HG02678 (cell line): ENCODE measurements around the gene FMN2.

Source experiments
- ATAC-seq: cut with Tn5 transposase; IDR thresholded peaks from one replicate; pipeline ENCODE4 v1.9.1; 2021; ENCODE audit warnings: mild to moderate bottlenecking, moderate library complexity; ENCODE audit not compliant: unreplicated experiment

The FMN2 gene

DNA sequence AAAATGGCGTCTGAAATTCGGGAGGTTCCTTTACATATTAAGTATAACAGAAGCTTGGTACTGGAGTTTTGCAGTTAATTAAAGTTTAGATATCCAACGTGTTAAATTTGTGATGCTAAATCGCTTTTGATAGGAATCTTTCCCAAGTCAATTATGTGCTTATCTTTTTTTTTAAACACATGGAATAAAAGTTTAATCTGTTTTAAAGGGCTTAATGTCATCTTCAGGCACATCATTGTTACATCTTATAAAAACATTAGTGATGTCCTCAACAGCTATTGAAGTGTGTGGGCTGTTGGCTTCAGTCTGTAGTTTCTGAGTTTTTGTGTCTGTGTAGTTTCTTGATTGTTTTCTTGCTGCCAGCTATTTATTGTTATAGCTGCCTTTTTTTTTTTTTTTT, 5.3 kb downstream of the FMN2 start:
- ATAC-seq = no peak

- ATAC-seq = no peak
Measured at GRCh38 chr1:240098534-240098933, 6.9 kb downstream of the FMN2 start.

- ATAC-seq = no peak
Measured at GRCh38 chr1:240099329-240099728, 7.6 kb downstream of the FMN2 start.

DNA sequence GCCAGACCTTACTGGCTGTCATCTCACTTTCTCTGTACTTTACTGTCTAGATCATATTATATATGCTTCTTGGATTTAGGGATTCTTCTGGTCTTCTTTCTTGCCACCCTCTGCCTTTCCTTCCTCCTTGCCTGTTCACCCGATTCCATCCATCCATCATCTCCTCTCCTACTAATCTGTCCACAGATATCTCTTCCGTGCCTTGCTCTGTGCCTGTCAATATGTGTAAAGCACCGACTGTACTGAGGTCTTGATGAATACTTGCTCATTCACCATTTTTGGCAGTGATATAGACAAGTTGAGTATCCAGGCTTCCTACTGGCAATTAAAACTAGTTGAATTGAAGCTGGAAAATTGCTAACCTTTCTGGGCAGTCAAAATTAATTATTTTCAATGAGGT, 8.1 kb downstream of the FMN2 start:
- no peak for ATAC-seq

DNA sequence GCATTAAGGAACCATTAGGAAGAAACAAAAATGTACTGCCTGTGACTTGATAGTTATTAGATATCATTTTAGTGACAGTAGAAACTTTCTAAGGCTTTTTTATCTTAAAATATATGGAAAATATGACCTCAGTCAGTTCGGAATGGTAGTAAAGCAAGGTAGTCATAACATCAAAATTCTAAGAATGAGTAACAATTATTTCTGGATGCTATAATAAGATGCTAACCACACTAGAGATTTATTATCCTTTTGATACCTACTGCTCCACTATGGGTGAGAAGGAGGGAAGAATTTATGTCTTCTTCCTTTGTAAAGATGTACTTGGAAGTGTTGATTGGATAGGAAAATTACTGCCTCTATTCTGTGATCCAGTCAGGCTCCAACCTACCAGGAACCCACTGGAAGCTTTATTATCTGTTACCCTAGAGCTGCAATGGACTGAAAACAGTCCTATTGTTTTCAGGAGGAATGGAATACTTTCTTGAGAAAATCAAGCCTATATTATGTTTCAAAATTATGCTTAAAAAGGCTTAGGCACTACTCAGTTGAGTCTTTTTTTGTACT, 8.8 kb downstream of the FMN2 start:
- no peak for ATAC-seq

DNA sequence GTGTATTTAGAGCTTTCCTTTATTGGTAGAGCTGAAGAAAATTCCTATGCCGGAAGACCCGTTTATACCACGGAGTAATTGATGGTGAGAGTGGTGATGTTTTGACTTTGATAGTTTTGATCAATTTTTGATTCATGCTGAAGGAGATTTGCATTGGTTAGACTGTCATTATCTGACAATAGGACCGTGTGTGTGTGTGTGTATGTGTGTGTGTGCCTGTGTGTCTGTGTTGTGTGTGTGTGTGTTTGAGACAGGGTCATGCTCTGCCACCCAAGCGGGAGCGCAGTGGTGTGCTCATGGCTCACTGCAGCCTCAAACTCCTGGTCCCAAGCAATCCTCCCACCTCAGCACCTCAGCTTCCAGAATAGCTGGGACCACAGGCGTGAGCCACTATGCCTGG, 9.6 kb downstream of the FMN2 start:
- no peak for ATAC-seq

DNA sequence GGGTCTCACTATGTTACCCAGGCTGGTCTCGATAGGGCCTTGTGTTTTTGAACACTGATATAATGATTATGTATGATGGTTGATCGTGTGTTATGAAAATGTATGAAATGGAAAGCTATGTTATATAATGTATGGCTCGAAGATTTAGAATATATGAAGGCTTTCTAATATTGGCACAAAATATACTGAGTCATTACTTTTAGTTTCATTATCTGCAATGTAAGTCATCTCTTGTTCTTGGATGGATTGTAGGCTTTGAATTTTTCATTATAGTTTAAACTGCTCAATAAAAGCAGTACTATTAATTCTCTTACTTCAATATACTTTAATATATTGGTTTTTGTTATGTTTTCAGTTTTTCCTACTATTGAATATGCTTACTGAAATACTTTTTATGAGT, 10.1 kb downstream of the FMN2 start:
- no peak for ATAC-seq

DNA sequence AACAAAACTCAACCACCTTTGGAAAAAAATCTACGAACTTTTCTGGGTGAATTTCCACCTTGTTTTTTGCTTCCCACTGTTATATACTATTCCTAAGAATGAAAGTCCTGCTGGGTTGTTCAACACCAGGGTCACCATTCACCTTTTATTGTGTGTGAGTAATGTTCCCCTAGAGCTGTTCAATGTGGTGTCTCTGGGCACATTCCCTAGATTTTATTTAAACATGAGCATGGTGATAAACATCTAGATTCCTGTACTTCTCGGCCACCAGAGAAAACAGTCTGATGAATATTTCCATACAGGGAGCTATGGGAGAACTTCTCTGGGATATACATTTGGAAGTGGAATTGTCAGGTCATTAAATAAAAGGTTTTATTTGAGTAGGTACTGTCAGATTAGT, 13.0 kb downstream of the FMN2 start:
- ATAC-seq = no peak

- no peak for ATAC-seq
Measured at GRCh38 chr1:240107058-240107684, 15.5 kb downstream of the FMN2 start.

- ATAC-seq = no peak
Measured at GRCh38 chr1:240109130-240109529, 17.4 kb downstream of the FMN2 start.

GRCh38 chr1:240109920-240110636, 18.4 kb downstream of the FMN2 start:
- no peak for ATAC-seq

- ATAC-seq = no peak
Measured at GRCh38 chr1:240111558-240111957, 19.9 kb downstream of the FMN2 start.

DNA sequence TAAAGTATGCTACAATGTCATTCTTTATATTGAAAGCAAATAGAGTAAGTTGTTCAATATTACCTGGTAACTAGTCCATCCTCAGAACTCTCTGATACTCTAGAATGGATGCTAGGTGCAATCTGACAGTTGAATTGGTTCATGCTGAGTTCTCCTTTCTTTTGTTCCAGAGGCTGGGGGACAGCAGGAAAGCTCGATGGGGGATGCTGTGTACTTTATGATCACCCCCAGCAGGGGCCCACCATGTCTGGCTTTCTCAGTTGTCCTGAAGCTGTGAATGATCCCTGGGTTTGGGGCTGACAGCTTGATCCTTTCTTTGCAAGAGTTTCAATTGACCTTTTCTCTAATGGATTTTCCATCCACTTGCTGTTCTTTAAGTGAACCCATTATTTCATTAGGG, 22.5 kb downstream of the FMN2 start:
- ATAC-seq = no peak

GRCh38 chr1:240115831-240116230, 24.1 kb downstream of the FMN2 start:
- no peak for ATAC-seq

DNA sequence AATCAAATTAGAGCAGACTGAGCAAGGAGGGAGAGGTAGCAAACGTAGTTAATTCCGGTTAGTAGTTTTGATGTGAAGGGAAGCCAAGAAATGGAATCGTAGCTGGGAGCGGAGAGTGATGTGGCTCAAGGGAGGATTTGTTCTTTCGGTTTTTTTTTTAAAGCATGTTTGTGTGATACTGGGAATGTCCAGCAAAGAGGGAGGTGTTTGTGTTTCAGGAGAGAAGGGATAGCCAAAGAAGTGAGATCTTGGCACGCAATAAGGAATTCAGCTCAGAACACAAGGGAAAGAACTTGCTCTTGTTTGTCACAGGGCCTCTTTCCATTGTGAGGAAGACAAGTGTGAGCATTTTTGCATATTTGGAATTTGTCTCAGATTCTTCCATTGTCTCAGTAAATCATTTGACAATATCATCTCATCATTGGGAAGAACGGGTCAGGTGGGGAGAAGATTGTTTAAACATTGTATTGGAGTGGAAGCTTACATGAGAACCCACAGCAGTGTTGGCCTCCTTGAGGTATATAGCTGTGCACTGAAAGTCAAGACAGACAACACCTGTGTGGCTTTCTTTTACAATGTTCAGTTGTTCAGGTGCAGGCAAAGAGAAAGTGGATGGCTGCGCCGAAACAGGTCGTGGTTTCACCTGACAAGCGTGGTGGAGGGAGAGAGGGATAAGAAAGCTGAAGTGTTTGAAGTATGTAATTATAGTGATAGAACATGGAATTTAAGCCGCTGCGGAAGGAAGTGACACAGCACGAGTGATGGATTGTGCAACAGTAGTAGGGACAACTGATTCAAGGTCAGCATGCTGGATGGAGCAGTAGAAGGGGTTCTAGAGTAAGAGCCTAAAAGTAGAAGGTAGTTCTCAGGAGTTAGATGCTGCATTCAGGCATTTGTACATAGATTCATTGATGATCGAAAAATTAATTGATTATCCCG, 25.4 kb downstream of the FMN2 start:
- no peak for ATAC-seq

DNA sequence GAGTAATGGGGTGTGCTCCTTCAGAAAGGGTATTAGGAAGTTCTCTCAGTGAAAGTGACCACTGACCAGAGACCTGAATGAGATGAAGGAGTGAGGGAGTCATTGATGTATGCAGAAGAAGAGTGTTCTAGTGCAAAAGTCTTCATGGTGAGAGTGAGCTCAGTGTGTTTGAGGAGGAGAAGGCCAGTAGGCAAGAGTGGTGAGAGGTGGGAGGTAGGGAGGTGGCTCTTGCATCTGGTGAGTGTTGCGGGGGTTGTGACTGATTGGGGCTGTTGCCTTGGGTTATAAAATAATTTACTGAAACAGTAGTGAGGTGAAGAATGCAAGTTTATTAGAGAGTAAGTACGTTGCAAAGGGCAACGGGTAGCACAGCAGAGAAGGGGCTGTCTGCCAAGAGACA, 26.2 kb downstream of the FMN2 start:
- ATAC-seq = no peak

DNA sequence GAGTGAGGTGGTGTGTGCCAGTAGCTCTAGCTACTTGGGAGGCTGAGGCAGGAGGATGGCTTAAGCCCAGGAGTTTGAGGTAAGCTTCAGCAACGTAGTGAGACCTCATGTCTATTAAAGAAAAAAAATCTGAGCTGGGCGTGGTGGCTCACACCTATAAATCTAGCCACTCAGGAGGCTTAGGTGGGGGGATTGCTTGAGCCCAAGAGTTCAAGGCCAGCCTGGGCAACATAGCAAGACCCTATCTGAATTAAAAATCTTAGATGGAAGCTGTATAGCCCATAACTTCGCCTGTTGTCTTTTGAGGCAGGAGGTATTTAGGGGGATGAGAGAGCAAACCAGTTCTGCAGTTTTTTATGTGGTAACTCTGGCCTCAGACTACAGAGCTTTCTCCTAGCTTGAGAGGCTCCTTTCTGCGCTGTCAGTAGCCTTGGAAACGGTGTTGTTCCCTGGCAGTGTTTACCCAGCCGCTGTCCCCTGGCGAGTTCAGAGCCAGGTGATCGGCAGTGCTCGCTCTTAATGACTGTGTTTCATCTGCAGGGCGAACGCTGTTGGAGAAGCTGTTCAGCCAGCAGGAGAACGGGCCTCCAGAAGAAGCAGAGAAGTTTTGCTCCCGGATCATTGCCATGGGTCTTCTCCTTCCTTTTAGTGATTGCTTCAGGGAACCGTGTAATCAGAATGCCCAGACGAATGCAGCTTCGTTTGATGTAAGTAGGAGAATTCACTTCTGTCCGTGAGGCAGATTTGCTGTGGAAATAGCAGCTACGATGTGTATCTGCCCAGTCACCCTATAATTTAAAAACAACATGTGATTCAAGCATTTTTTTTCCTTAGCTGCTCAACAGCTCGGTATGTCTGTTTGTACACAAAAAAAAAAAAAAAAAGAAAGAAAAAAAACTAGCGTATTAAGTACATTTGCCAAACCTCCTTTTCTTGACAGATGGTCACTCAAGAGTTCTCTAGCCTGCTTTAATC, 31.2 kb downstream of the FMN2 start:
- ATAC-seq = no peak

GRCh38 chr1:240126821-240127220, 35.1 kb downstream of the FMN2 start:
- ATAC-seq = no peak

GRCh38 chr1:240128366-240128765, 36.7 kb downstream of the FMN2 start:
- ATAC-seq = no peak

DNA sequence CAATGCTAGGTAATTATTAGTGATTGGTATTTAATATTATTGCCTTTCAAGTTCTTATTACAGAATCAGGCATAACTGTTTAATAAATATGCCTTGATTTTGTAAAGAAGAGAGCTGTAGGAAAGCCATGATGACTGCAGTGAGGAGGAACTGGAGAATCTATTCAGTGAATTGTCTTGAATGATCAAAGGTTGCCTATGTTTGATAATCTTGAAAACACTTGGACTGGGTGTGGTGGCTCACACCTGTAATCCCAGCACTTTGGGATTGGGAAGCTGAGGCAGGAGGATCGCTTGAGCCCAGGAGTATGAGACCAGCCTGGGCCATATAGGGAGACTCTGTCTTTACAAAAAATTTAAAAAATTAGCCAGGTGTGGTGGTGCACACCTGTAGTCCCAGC, 42.4 kb downstream of the FMN2 start:
- ATAC-seq = no peak
